Stimulated activated CD4-positive, alpha-beta T cell treated with anti-CD3 and anti-CD28 coated beads, Interleukin-12 subunit alpha, Interleukin-12 subunit beta, amount 100 ng/mL, for 24 hours (primary cell): ENCODE data around the gene FCER1G.

Experiments
- DNase-seq, 2 experiments: peaks; one replicate each; pipeline ENCODE4 v3.0.0-alpha.2; 2020; ENCODE audit warnings: low read depth in 2 of 2

FCER1G gene

DNA sequence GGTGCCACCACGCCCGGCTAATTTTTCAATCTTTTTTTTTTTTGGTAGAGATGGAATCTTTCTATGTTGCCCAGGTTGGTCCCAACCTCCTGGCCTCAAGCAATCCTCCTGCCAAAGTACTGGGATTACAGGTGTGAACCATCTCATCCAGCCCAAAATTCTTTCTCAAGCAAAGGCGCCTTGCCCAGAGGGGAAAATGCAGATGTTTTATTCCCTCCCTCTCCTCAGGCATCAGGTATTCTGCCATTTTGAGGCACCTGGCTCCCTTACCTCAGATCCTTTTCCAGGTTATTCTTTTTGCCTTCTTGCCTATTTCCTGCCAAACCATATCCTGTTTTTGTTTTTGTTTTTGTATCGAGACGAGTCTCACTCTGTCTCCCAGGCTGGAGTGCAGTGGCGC lies 26.7 kb upstream of the FCER1G start:
- DNase-seq: no peak

DNA sequence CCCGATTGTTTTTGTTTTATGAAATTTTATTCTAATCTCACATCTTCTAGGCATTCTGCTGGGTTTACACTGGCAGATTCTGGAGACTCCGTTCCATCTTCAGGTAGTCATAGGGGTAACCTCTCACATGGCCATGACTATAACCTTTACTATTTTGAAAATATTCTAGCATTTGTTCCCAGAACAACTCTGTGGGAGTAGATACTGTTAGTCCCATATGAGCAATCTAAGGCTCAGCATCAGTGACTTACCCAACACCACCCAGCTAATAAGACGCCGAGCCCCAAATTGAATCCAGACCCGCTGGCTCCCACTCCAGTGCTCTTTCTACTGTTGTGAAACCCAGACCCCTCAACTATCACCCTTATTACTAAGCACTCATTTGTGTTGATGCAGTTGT lies 26.1 kb upstream of the FCER1G start:
- no peak for DNase-seq

DNA sequence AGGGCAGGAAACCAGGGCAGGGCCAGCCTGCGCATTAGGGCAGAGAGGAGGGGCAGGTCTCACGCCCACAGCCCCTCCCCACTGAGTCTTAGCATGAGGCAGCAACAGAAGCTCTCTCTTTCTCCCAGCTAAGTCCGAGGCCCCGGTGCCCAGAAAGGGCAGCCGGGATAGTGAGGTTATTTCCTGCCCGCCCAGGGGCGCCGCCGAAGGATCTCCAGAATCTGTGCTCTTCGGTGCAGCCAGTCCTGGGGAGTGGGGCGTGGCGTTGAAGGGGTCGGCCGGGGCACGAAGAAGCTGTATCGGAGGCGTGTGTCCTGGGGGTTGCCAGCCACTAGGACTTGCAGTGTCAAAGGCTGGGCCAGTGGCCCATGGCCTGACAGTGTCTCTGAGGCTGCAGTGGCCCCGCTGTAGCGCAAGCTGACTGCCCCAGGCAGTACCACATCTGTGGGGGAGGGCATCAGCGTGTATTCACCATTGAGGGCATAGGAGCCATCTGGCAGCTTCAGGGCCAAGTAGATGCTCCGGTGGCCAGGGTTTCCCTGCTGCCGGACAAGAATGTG lies 24.1 kb upstream of the FCER1G start:
- no peak for DNase-seq

DNA sequence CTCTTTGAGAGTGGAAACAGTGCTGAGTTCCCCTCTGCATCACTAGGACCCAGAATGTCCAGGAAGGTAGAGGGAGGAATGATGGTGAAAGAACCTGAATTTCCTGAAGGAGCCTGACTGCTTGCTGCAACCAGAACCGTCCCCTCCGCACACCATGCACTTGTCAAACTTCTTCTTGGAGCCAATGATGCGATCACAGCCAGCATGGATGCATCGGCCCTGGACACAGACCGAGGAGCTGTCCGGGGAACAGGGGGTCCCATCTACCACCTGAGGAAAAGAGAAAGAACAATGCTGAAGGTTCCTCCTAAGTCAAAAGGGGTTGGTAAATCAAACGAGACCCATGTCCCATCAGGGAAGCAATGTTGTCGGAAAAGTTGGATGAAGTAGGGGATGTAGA lies 23.1 kb upstream of the FCER1G start:
- DNase-seq: no peak

DNA sequence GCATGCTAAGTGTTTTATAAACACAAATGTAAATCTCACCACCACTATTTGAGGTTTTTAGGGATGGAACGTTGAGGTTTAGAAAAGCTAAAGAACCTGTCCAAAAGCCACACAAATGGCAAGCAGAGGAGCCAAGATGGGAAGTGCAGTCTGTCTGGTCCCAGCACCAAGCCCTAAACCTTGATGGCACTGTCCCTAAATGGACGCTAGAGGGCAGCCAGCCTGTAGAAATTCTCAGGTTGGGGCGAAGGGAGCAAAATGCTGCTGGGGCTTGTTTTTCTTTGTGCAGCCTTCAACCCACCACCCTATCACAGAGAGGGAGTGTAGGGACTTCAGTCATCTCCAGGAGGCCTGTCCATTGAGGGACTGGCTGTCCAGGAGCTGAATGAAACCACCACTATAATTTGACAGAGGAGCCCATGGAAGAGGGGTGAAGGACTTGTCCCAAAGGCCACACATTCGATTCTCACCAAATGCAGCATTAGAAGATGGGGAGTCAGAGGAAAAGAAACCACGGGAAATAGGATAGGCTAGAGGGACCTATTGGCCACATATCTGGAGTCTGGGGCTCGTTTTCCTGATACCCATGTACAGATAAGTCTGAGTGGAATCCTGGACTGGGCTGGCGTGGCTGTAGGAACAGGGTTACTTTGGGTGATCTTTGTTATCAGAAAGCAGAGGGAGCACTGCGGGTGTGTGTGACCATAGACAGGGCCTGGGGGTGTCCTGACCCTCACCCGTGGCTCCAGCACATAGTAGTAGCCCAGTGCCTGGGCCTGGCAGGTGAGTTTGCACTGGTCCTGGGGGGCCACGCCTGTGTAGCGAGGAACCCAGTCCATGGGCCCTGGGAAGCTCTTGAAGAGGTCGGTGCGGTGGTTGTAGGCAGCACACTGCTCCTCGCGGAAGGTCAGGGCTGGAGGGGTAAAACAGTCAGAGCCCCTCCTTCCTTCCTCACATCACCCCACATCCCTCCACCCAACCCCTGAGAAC lies 22.3 kb upstream of the FCER1G start:
- DNase-seq: peak in 1 of 2 experiments; percentile 41

DNA sequence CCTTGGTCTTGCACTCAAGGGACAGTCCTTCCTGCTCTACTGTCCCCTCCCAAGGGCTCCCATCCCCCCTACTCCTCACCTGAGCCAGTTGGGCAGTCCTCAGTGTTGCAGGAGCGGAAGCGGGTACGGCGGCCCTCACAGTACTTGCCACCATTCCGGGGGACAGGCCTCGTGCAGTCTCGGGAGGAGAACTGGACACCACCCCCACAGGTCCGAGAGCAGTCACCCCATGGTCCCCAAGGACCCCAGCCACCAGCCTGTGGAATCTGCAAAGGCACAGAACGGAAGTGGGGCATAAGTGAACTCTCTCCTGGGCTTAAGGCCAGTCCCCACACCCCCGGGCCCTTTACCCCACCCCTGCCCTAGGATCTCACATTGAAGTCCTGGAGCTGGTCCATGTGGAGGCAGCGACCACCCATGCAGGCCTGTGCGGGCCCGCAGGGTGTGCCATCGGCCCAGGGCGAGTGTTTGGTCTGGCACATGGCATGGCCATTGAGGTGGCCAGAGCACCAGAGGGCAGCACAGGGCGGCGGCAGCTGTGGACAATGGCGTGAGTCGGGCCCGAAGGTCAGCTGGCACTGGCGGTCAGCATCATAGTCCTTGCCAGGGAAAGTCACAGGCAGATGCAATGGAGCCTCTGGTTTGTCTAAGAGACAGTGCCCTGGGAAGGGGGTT lies 21.4 kb upstream of the FCER1G start:
- no peak for DNase-seq

DNA sequence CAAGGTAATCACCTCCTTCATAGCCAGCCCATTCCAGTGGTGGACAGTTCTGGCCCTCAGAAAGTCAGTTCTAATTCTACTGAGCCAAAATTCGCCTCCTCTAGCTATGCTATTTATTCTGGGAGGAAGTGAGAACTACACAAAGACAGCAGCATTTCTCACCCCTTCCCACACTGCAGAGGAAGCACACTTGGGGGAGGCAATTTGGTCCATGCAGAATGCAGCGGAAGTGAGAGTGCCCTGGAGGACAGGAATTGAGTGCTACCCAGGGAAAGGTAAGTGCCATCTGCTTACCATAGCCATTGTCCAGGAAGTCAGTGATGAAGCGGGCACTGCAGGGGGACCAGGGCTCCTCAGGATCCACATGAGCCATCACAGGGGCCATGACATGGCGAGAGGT lies 19.9 kb upstream of the FCER1G start:
- DNase-seq: no peak

DNA sequence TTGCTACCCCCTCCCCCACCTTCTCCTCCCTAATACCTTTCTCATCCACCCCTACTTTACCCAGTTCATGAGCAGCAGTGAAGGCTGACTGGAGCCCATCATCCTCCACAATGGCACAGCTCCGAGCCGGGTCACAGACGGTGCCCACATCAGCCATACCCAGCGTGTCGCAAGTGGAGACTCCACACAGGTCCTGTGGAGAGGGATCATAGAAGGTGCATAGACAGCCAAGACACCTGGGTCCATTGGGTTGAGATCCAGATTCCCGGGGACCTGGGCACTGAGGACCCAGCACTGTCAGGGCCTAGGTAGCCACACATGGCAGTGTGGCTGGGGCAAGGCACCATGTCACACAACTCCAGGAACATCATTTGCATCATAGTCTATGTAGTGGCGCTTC lies 19.0 kb upstream of the FCER1G start:
- no peak for DNase-seq

DNA sequence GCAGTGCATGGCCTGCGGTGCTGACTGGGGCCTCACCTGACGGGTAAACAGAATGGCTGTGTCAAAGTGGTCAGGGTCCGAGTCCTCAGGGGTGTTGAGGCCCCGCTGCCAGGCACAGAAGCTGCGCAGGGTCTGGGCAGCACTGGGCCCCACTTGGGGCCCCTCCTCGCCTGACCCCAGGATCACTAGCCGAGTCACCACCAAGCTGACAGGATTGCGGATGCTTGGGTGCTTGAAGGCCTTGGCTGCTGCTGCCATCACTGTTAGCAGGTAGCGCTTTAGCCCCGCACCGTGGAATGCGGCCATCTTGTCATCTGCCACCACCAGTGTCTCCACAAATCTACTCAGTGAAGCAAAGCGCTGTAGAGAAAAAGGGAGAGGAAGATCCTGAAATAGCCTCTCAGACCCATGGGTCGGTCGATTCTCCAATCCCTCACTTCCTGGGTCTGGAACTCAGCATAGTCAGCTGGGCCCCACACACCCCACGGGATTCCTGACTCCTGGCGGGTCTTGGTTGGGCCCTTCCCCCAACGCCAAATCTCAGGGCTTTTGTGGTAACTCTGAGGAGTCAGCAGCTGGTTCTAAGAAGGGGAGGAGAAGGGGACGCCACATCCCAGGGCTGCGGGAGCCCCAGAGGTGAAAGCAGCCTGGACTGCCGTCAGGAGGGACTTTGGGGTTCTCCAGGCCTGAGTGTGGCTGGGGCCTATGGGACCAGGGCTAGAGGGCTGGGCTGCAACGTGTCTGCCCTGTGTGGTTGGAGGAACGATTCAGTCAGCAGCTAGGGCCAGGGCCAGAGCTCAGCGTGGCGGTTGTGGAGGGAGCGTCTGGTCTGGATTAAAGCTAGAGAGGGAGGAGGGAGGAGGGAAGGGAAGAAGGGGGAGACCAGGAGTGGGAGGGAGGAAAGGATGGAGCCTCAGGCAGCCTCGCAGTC lies 18.3 kb upstream of the FCER1G start:
- DNase-seq: no peak

DNA sequence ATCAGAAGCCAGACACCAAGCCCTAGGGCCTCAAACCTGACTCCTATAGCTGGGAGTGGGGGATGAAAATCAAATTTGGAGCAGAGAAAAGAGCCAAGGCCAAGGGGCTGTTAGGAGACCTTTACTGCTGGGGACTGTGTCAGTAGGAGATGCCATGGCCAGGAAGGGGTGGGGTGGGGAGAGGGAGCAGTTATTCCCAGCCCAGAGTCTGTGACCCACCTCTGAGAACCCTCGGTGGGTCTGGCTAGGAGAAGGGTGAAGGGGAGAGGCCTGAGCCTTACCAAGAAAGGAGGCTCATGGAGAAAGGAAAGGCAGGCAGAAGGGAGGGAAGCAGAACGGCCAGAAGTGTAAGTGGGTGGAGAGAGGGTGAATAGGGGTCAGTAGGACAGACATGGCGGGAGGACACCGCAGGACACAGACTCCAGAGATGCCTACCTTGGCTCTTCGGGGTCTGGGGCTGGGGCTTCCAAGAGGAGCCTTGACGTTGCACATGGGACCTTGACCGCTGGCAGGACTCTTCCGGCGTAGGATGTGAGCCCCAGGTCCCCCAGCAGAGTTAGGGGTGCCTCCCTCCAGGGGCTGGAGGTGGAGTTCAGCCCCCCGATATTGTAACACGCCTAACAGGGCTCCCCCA lies 17.4 kb upstream of the FCER1G start:
- no peak for DNase-seq

DNA sequence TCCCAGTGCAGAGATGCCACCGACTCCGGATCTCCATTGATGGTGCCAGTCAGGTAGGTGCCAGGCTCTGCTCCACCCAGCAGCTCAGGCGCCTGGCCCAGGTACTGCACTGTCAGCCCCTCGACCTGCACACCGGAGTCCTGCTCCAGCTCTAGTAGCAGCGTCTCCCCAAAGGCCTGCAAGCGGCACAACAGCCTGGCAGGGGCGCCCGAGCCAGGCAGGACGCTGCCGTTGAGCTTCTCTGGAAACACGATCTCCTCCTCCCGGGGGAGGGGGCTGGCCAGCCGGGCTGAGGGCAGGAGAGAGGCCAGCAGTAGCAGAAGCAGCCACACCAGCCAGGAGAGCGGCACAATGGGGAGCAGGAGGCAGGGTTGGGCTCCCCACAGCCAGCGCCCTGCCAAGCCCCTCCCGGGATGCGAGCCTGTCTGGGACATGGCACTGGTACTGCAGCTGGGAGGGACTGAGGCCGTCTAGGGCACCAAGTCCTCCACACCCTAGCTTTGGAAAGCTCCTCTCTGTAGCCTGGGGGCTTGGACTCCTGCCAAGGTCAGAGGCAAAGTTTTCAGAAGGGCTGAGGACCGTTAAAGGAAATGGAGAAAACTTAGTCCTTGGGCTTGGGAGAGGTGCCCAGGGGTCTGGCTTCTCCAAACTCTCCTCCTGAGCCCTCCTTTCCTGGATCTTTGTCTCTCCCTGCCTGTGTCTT lies 16.8 kb upstream of the FCER1G start:
- no peak for DNase-seq

DNA sequence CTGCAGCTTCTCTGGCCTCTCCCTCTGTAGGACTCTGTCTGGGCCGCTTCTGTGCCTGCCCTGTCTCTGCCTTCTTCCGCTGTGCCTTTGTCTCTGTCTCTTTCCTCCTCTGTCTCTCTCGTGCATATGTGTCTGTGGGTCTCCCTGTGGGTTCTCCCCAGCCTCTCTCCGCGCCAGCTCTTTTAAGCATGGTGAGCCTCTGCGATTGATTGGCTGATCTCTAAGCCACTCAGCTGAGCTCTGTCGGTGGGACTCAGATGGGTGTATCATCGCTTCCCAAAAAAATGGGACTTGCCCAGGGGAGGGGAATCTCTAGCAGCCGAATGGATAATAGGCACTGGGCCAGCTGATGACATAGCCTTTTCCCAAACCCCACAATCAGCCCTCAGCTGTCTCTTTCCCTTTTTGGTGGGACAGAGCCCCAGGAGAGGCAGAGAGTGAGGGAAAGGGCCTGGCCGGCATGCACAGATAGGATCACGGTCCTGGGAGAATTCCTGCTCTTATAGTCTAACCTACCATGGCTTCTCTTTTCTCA lies 16.1 kb upstream of the FCER1G start, which contains the start of gene ADAMTS4:
Gene ADAMTS4 (minus strand): TSS at position 158 of the 535 bp plus-strand sequence. CDS start 427 bp downstream, outside the sequence.
- DNase-seq: no peak

DNA sequence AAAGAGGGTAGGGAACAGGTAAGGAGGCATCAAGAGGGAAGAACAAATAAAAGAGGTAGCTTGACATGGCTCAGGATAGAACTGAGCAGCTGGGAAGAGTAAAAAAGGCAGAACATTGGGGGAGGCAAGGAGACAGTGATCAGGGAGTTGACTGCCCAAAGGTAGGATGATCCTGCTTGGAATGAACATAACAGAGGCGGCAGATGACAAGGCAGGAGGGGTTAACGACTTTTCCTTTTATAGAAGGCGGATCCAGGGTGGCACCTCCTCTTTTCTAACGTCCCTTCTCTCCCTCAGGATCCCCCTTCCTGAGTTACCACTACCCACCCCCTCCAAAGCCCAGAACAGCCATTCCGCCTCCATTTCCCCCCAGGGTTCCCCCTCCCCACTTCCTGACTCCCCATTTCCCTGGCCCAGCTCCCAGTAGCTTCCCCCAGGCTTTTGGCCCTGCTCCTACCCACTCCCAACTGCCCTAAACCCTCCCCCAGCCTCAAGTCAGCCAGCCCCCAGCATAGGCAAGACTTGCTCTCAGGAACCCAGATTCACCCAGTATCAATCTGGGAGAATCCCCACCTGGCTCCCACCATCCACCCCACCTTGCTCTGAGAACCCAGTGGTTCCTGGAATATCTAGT lies 15.5 kb upstream of the FCER1G start:
- no peak for DNase-seq

DNA sequence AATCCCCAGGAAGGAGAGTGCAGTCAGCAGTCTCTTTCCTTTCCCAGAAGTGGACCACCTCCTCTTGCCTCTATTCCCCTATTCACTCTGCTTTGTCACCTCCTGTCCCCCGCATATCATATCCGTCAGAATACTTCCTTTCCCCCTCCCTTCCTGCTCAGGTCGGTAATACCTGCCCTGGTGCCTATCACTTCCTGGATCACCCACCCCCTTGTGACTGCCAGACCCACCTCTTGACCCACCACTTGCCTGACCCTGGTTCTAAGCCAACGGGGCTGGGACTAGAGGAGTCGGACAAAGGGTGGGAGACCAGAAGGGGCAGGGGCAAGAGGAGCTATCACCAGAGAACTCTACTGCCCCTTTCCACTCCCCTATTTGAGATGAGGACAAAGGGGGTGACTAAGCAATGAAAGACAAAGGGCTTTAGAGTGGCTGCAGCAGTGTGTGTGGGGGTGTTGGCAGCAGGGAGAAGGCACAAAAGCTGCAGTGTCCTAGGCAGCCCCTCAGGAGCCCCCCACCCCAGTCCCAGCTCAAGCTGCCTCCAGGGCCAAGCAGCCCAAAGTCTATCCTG lies 14.6 kb upstream of the FCER1G start:
- DNase-seq: no peak

DNA sequence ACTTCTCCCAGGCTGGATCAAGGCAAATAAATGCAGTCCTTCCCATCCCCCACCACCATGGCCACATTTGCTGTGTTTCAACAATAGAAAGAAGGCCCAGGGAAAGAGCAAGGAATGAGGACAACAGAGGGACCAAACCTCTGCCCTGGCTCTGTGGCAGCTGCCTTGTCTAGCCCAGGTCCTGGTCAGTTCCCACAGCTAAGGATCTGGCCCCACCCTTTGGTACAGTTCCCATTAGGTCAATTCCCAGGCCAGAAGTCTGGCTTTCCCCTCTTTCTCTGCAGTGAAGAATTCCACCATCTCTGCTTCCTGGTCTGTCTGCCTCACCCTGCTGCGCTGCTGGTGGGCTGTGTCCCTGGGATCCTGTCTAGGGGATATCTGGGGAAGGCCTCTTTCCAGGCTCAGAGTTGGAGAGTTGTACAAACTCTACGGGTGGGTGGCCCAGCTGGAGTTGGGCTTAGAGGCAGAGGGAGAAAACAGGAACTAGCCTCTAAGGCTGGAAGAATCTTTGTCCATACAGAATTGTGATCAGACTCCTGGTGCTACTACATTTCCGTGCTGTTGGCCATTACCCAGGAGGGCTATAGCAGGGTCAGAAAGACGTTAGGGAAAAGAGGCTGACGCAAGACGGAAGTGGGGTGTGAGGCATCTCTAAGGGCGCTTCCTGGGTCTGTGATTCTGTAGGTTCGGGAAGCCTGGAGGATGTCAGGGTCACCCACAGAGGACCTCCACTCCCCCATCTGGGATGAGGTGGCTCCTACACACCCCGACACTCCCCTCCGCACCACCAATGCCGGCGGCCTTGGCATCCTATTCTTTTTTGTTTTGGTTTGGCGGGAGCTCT lies 13.9 kb upstream of the FCER1G start:
- DNase-seq: no peak

DNA sequence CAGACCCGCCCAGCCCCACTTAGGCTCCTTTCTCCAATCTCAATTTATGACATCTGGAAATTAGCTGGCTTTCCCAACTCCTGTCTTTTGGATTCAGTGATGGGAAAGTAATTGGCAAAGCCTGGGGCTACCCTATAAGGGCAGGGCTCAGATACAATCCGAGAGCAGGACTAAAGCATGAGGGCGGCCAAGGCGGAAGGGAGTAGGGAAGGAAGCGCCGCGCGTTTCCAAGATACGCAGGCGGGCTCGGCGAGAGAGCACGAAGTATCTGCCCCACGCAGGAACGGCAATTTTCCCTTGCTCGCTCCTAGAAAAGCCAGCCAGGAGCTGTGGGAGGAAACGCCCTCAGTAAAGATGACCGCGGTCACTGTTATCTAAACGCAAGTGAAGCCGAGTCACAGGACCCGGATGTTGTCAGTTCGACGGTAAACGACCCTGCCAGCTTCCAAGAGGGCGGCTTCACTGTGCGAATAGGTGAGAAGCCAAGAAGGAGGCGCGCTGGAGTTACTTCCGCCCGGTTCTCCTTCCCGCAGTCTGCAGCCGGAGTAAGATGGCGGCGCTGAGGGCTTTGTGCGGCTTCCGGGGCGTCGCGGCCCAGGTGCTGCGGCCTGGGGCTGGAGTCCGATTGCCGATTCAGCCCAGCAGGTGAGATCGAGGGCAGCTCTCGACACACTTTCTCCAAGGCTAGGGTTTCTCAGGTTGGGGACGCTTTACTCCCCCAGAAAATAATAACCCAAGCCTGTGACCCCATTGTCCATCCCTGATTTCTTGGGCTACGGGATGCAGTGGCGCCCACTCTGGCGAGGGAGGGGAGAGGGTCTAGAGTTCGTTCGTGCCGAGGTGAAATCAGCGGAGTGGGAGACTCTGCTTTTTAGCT lies 13.0 kb upstream of the FCER1G start, which contains the start of gene NDUFS2:
Gene NDUFS2 (plus strand): TSS at position 532 of the 877 bp plus-strand sequence. CDS start 19 bp downstream, at position 551.
- DNase-seq: peak; percentile 92 to 93
